HEK293 (cell line): Measurements from ENCODE around the gene SPATA6L.

Source experiments
- GLI2 ChIP-seq: fragments of 450-650 bp; formaldehyde crosslinking; IDR thresholded peaks from 2 replicates; pipeline ENCODE4; 2017; ENCODE audit warnings: missing biosample characterization, missing genetic modification characterization, low read depth, borderline replicate concordance
- KLF8 ChIP-seq: fragments of 450-650 bp; formaldehyde crosslinking; IDR thresholded peaks from 2 replicates; pipeline ENCODE4 v1.5.1; 2016; ENCODE audit warnings: missing biosample characterization, missing genetic modification characterization
- SCRT1 ChIP-seq: fragments of 450-650 bp; formaldehyde crosslinking; IDR thresholded peaks from 2 replicates; pipeline ENCODE4 v1.5.1; 2016; ENCODE audit warnings: missing biosample characterization, missing genetic modification characterization, borderline replicate concordance
- SETDB1 ChIP-seq: IDR thresholded peaks from one replicate; pipeline ENCODE4 v1.6.1; 2017; ENCODE audit warnings: mild to moderate bottlenecking, low read length, moderate library complexity, mixed read lengths; ENCODE audit not compliant: insufficient read length
- WT1 ChIP-seq: fragments of 450-650 bp; formaldehyde crosslinking; IDR thresholded peaks from 2 replicates; pipeline ENCODE4 v1.5.1; 2016; ENCODE audit warnings: missing biosample characterization, missing genetic modification characterization
- ZBTB8A ChIP-seq: fragments of 450-650 bp; formaldehyde crosslinking; IDR thresholded peaks from 2 replicates; pipeline ENCODE4 v1.5.1; 2016; ENCODE audit warnings: missing biosample characterization, missing genetic modification characterization
- ZNF114 ChIP-seq: fragments of 450-650 bp; formaldehyde crosslinking; IDR thresholded peaks from 2 replicates; pipeline ENCODE4 v1.5.0; 2017; ENCODE audit warnings: missing biosample characterization, missing genetic modification characterization
- ZNF155 ChIP-seq: fragments of 450-650 bp; formaldehyde crosslinking; IDR thresholded peaks from 2 replicates; pipeline ENCODE4 v1.5.1; 2016; ENCODE audit warnings: missing biosample characterization, missing genetic modification characterization
- ZNF157 ChIP-seq: fragments of 450-650 bp; formaldehyde crosslinking; IDR thresholded peaks from 2 replicates; pipeline ENCODE4 v1.5.1; 2016; ENCODE audit warnings: missing biosample characterization, missing genetic modification characterization
- ZNF223 ChIP-seq: fragments of 450-650 bp; formaldehyde crosslinking; IDR thresholded peaks from 2 replicates; pipeline ENCODE4 v1.5.1; 2016; ENCODE audit warnings: missing biosample characterization, missing genetic modification characterization
- ZNF404 ChIP-seq: fragments of 450-650 bp; formaldehyde crosslinking; IDR thresholded peaks from 2 replicates; pipeline ENCODE4 v1.5.1; 2017; ENCODE audit warnings: missing biosample characterization, missing genetic modification characterization
- ZNF621 ChIP-seq: fragments of 450-650 bp; formaldehyde crosslinking; IDR thresholded peaks from 2 replicates; pipeline ENCODE4 v1.5.1; 2017; ENCODE audit warnings: missing biosample characterization, missing genetic modification characterization
- TF ChIP-seq, protein P1 (sequence below): fragments of 450-650 bp; formaldehyde crosslinking; IDR thresholded peaks from 2 replicates; pipeline ENCODE4 v1.5.0; 2017; ENCODE audit warnings: missing biosample characterization, missing genetic modification characterization, borderline replicate concordance
- TF ChIP-seq, protein P2 (sequence below): fragments of 450-650 bp; formaldehyde crosslinking; IDR thresholded peaks from 2 replicates; pipeline ENCODE4; 2016; ENCODE audit warnings: missing biosample characterization, missing genetic modification characterization
- TF ChIP-seq, protein P3 (sequence below): fragments of 450-650 bp; formaldehyde crosslinking; conservative IDR thresholded peaks from 2 replicates; pipeline ENCODE4 v1.5.1; 2016; ENCODE audit warnings: low read depth, missing biosample characterization, missing genetic modification characterization
- TF ChIP-seq, protein P4 (sequence below): sonication (generic); formaldehyde crosslinking; IDR thresholded peaks from 2 replicates; pipeline ENCODE4 v1.8.1; 2022; ENCODE audit warnings: mild to moderate bottlenecking, moderate library complexity, missing genetic modification reagents
- TF ChIP-seq, protein P5 (sequence below): fragments of 450-650 bp; formaldehyde crosslinking; IDR thresholded peaks from 2 replicates; pipeline ENCODE4 v1.5.1; 2016; ENCODE audit warnings: missing biosample characterization, missing genetic modification characterization
- TF ChIP-seq, protein P6 (sequence below): fragments of 450-650 bp; formaldehyde crosslinking; IDR thresholded peaks from 2 replicates; pipeline ENCODE4 v1.5.1; 2016; ENCODE audit warnings: missing biosample characterization, missing genetic modification characterization
- TF ChIP-seq, protein P7 (sequence below): fragments of 450-650 bp; formaldehyde crosslinking; IDR thresholded peaks from 2 replicates; pipeline ENCODE4 v1.5.1; 2016; ENCODE audit warnings: missing biosample characterization, missing genetic modification characterization, borderline replicate concordance
- TF ChIP-seq, protein P8 (sequence below): fragments of 450-650 bp; formaldehyde crosslinking; IDR thresholded peaks from 2 replicates; pipeline ENCODE4 v1.5.1; 2017; ENCODE audit warnings: missing biosample characterization, missing genetic modification characterization

SPATA6L gene

DNA sequence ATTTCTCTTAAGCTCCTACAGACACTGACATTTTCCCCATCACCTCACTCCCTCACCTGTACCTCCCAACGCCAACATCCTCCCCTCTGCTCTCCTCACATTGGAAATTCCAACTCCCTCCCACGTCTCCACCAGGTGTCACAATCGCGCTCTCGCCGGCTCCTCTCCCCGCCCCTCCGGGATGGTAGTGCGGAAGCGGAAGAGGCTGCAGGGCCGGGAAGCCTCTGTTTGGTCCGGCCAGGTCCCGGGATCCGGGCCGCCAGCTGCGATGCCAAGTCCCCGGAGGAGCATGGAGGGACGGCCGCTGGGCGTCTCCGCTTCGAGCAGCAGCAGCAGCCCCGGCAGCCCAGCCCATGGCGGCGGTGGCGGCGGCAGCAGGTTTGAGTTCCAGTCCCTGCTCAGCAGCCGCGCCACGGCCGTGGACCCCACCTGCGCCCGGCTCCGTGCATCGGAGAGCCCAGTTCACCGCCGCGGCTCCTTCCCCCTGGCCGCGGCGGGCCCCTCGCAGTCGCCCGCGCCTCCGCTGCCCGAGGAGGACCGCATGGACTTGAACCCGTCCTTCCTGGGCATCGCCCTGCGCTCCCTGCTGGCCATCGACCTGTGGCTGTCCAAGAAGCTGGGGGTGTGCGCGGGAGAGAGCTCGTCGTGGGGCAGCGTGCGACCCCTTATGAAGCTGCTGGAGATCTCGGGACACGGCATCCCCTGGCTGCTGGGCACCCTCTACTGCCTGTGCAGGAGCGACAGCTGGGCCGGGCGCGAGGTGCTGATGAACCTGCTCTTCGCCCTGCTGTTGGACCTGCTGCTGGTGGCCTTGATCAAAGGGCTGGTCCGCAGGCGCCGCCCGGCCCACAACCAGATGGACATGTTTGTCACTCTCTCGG, 3.9 kb downstream of the SPATA6L start, which contains the start of gene PLPP6 (continued):
- TF ChIP-seq GLI2 (tag by site-specific recombination), result no peak
- TF ChIP-seq WT1 (tag by site-specific recombination), result peak; percentile 47; the same call in 1 of the 2 replicates
- TF ChIP-seq ZNF155 (tag by site-specific recombination), result no peak
- TF ChIP-seq, protein P1, sequence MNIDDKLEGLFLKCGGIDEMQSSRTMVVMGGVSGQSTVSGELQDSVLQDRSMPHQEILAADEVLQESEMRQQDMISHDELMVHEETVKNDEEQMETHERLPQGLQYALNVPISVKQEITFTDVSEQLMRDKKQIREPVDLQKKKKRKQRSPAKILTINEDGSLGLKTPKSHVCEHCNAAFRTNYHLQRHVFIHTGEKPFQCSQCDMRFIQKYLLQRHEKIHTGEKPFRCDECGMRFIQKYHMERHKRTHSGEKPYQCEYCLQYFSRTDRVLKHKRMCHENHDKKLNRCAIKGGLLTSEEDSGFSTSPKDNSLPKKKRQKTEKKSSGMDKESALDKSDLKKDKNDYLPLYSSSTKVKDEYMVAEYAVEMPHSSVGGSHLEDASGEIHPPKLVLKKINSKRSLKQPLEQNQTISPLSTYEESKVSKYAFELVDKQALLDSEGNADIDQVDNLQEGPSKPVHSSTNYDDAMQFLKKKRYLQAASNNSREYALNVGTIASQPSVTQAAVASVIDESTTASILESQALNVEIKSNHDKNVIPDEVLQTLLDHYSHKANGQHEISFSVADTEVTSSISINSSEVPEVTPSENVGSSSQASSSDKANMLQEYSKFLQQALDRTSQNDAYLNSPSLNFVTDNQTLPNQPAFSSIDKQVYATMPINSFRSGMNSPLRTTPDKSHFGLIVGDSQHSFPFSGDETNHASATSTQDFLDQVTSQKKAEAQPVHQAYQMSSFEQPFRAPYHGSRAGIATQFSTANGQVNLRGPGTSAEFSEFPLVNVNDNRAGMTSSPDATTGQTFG, result no peak
- TF ChIP-seq SCRT1 (tag by site-specific recombination), result peak; percentile 75
- no peak for TF ChIP-seq SETDB1
- TF ChIP-seq, protein P2, sequence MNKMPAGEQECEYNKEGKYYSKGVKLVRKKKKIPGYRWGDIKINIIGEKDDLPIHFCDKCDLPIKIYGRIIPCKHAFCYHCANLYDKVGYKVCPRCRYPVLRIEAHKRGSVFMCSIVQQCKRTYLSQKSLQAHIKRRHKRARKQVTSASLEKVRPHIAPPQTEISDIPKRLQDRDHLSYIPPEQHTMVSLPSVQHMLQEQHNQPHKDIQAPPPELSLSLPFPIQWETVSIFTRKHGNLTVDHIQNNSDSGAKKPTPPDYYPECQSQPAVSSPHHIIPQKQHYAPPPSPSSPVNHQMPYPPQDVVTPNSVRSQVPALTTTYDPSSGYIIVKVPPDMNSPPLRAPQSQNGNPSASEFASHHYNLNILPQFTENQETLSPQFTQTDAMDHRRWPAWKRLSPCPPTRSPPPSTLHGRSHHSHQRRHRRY, result no peak
- peak; percentile 56; the same call in 1 of the 2 replicates for TF ChIP-seq KLF8 (tag by site-specific recombination)
- TF ChIP-seq, protein P3, sequence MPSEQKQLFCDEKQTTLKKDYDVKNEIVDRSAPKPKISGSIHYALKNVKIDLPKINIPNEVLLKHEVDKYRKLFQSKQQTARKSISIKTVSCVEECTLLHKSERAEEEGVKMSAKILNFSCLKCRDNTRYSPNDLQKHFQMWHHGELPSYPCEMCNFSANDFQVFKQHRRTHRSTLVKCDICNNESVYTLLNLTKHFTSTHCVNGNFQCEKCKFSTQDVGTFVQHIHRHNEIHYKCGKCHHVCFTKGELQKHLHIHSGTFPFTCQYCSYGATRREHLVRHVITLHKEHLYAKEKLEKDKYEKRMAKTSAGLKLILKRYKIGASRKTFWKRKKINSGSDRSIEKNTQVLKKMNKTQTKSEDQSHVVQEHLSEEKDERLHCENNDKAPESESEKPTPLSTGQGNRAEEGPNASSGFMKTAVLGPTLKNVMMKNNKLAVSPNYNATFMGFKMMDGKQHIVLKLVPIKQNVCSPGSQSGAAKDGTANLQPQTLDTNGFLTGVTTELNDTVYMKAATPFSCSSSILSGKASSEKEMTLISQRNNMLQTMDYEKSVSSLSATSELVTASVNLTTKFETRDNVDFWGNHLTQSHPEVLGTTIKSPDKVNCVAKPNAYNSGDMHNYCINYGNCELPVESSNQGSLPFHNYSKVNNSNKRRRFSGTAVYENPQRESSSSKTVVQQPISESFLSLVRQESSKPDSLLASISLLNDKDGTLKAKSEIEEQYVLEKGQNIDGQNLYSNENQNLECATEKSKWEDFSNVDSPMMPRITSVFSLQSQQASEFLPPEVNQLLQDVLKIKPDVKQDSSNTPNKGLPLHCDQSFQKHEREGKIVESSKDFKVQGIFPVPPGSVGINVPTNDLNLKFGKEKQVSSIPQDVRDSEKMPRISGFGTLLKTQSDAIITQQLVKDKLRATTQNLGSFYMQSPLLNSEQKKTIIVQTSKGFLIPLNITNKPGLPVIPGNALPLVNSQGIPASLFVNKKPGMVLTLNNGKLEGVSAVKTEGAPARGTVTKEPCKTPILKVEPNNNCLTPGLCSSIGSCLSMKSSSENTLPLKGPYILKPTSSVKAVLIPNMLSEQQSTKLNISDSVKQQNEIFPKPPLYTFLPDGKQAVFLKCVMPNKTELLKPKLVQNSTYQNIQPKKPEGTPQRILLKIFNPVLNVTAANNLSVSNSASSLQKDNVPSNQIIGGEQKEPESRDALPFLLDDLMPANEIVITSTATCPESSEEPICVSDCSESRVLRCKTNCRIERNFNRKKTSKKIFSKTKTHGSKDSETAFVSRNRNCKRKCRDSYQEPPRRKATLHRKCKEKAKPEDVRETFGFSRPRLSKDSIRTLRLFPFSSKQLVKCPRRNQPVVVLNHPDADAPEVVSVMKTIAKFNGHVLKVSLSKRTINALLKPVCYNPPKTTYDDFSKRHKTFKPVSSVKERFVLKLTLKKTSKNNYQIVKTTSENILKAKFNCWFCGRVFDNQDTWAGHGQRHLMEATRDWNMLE (tag by site-specific recombination), result 0 out of 2 replicates have a peak, but pooled peaks have one; percentile 45
- TF ChIP-seq, protein P4, sequence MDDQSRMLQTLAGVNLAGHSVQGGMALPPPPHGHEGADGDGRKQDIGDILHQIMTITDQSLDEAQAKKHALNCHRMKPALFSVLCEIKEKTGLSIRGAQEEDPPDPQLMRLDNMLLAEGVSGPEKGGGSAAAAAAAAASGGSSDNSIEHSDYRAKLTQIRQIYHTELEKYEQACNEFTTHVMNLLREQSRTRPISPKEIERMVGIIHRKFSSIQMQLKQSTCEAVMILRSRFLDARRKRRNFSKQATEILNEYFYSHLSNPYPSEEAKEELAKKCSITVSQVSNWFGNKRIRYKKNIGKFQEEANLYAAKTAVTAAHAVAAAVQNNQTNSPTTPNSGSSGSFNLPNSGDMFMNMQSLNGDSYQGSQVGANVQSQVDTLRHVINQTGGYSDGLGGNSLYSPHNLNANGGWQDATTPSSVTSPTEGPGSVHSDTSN (CRISPR knock-in tag), result peak; percentile 61; the same call in 1 of the 2 replicates
- TF ChIP-seq ZNF114 (tag by site-specific recombination), result no peak
- TF ChIP-seq, protein P5, sequence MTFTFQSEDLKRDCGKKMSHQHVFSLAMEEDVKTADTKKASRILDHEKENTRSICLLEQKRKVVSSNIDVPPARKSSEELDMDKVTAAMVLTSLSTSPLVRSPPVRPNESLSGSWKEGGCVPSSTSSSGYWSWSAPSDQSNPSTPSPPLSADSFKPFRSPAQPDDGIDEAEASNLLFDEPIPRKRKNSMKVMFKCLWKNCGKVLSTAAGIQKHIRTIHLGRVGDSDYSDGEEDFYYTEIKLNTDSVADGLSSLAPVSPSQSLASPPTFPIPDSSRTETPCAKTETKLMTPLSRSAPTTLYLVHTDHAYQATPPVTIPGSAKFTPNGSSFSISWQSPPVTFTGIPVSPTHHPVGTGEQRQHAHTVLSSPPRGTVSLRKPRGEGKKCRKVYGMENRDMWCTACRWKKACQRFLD (tag by site-specific recombination), result no peak
- no peak for TF ChIP-seq ZNF404 (tag by site-specific recombination)
- TF ChIP-seq, protein P6, sequence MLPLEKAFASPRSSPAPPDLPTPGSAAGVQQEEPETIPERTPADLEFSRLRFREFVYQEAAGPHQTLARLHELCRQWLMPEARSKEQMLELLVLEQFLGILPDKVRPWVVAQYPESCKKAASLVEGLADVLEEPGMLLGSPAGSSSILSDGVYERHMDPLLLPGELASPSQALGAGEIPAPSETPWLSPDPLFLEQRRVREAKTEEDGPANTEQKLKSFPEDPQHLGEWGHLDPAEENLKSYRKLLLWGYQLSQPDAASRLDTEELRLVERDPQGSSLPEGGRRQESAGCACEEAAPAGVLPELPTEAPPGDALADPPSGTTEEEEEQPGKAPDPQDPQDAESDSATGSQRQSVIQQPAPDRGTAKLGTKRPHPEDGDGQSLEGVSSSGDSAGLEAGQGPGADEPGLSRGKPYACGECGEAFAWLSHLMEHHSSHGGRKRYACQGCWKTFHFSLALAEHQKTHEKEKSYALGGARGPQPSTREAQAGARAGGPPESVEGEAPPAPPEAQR, result no peak
- 0 out of 2 replicates have a peak, but pooled peaks have one; percentile 16 for TF ChIP-seq ZBTB8A (tag by site-specific recombination)
- TF ChIP-seq, protein P7, sequence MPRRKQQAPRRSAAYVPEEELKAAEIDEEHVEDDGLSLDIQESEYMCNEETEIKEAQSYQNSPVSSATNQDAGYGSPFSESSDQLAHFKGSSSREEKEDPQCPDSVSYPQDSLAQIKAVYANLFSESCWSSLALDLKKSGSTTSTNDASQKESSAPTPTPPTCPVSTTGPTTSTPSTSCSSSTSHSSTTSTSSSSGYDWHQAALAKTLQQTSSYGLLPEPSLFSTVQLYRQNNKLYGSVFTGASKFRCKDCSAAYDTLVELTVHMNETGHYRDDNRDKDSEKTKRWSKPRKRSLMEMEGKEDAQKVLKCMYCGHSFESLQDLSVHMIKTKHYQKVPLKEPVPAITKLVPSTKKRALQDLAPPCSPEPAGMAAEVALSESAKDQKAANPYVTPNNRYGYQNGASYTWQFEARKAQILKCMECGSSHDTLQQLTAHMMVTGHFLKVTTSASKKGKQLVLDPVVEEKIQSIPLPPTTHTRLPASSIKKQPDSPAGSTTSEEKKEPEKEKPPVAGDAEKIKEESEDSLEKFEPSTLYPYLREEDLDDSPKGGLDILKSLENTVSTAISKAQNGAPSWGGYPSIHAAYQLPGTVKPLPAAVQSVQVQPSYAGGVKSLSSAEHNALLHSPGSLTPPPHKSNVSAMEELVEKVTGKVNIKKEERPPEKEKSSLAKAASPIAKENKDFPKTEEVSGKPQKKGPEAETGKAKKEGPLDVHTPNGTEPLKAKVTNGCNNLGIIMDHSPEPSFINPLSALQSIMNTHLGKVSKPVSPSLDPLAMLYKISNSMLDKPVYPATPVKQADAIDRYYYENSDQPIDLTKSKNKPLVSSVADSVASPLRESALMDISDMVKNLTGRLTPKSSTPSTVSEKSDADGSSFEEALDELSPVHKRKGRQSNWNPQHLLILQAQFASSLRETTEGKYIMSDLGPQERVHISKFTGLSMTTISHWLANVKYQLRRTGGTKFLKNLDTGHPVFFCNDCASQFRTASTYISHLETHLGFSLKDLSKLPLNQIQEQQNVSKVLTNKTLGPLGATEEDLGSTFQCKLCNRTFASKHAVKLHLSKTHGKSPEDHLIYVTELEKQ, result no peak
- TF ChIP-seq ZNF157, result no peak
- TF ChIP-seq ZNF223 (tag by site-specific recombination), result no peak
- TF ChIP-seq, protein P8, sequence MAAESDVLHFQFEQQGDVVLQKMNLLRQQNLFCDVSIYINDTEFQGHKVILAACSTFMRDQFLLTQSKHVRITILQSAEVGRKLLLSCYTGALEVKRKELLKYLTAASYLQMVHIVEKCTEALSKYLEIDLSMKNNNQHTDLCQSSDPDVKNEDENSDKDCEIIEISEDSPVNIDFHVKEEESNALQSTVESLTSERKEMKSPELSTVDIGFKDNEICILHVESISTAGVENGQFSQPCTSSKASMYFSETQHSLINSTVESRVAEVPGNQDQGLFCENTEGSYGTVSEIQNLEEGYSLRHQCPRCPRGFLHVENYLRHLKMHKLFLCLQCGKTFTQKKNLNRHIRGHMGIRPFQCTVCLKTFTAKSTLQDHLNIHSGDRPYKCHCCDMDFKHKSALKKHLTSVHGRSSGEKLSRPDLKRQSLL, result no peak
- TF ChIP-seq ZNF621 (tag by site-specific recombination), result no peak
